ENCODE measurements around the gene LSM10. TPM values are rescaled to one million over a fixed set of nuclear protein-coding genes. Genes with fewer than 3 reads are reported as not detected.
A peak's percentile ranks its signal among the peaks of the same experiment; 100 is the strongest.

Gene LSM10
- total RNA-seq, 4 donors from 2014 or later = 21.0 to 32.2 (median 27.0) TPM

- WGBS, 2 donors = 1 to 2% methylated on average over 73 to 79 of the region's 82 CpGs
- intact Hi-C loops (cut with DNase I; ENCODE audit: low total_unique reads) = no loop called here
- peak in 1 of 2 donors; percentile 78 for TF ChIP-seq POLR2A (IDR thresholded peaks at IDR 0.05)
- TF ChIP-seq CTCF (IDR thresholded peaks at IDR 0.05) = no peak
Measured at GRCh38 chr1:36385410-36386264, 12.1 kb downstream of the LSM10 start, which contains the start of gene STK40. TSS of gene STK40 (minus strand) at chr1:36385924. CDS start at chr1:36361332, 24,592 bp downstream.

GRCh38 chr1:36384542-36385409 is 12.9 kb downstream of the LSM10 start:
- TF ChIP-seq CTCF (IDR thresholded peaks at IDR 0.05) = no peak
- TF ChIP-seq POLR2A (IDR thresholded peaks at IDR 0.05) = no peak
- DNase-seq (ENCODE audit: low spot score in 2 of 2) = peak; percentile 56 to 92
- H3K4me3 ChIP-seq (ENCODE audit: low read depth, poor library complexity, severe bottlenecking) = peak overlapping the region; percentile 75
- intact Hi-C loops (cut with DNase I; ENCODE audit: low total_unique reads) = no loop called here
- WGBS, 2 donors = 1% methylated on average over 25 of the region's 25 CpGs

More at GRCh38 chr1:36385410-36386264, 12.1 kb downstream of the LSM10 start, which contains the start of gene STK40:
- DNase-seq (ENCODE audit: low spot score in 2 of 2) = peak; percentile 99
- H3K4me3 ChIP-seq (ENCODE audit: low read depth, poor library complexity, severe bottlenecking) = peak within 1 kb of the TSS; percentile 75

GRCh38 chr1:36383240-36383639 is 14.5 kb downstream of the LSM10 start:
- 51 to 63% methylated on average over 4 of the region's 4 CpGs for WGBS, 2 donors
- intact Hi-C loops (cut with DNase I; ENCODE audit: low total_unique reads) = no loop called here
- H3K4me3 ChIP-seq (ENCODE audit: low read depth, poor library complexity, severe bottlenecking) = no peak overlapping the region
- TF ChIP-seq POLR2A (IDR thresholded peaks at IDR 0.05) (no peak), CTCF (IDR thresholded peaks at IDR 0.05) (no peak)
- DNase-seq (ENCODE audit: low spot score in 2 of 2) = no peak

GRCh38 chr1:36382669-36383068 is 15.0 kb downstream of the LSM10 start:
- DNase-seq (ENCODE audit: low spot score in 2 of 2) = no peak
- H3K4me3 ChIP-seq (ENCODE audit: low read depth, poor library complexity, severe bottlenecking) = no peak overlapping the region
- WGBS, 2 donors = 96 to 97% methylated on average over 4 of the region's 4 CpGs
- TF ChIP-seq POLR2A (IDR thresholded peaks at IDR 0.05) (no peak), CTCF (IDR thresholded peaks at IDR 0.05) (no peak)
- intact Hi-C loops (cut with DNase I; ENCODE audit: low total_unique reads) = no loop called here

GRCh38 chr1:36382231-36382630 is 15.5 kb downstream of the LSM10 start:
- intact Hi-C loops (cut with DNase I; ENCODE audit: low total_unique reads) = no loop called here
- H3K4me3 ChIP-seq (ENCODE audit: low read depth, poor library complexity, severe bottlenecking) = no peak overlapping the region
- DNase-seq (ENCODE audit: low spot score in 2 of 2) = no peak
- 95 to 96% methylated on average over 9 of the region's 9 CpGs for WGBS, 2 donors
- TF ChIP-seq POLR2A (IDR thresholded peaks at IDR 0.05) (no peak), CTCF (IDR thresholded peaks at IDR 0.05) (no peak)

Measured in lower leg skin (tissue), 4 donors.